ENCODE data around the gene KCNH4. TPM values are rescaled to one million over a fixed set of nuclear protein-coding genes. Genes with fewer than 3 reads are reported as not detected.
A peak's percentile ranks its signal among the peaks of the same experiment; 100 is the strongest.
"Not testable (repeated sequence)": the region's sequence is repeated elsewhere in the genome, so short reads cannot be mapped to it uniquely, and the experiment has no call there.

KCNH4 gene
- polyA plus RNA-seq, 3 donors: 0.05 TPM; not detected in 2

GRCh38 chr17:42188749-42189650 lies 8.1 kb upstream of the KCNH4 start:
- Mint-ChIP-seq H3K27me3 (ENCODE audit: low read depth in 3 of 3) (no peaks in the 10 kb centered on the region), H3K9me3 (peaks cover 0 to 2% (median 0%) of the 10 kb centered on the region in 7 donors), H3K27ac (peak overlapping the region; percentile 6 to 83 (median 68)), H3K36me3 (peaks cover 16 to 24% of the 10 kb centered on the region in 2 donors), H3K4me3 (peak overlapping the region; percentile 50 to 69), H3K4me1 (peaks cover 71% of the 10 kb centered on the region)
- Histone ChIP-seq H3K4me1 (ENCODE audit: control insufficient read depth in 1 of 2, insufficient read depth in 2 of 2, low read length in 2 of 2) (peaks cover 71 to 77% of the 10 kb centered on the region in 2 donors), H3K27ac (ENCODE audit: low read depth in 1 of 2, low read length in 2 of 2) (peak overlapping the region; percentile 33 to 41), H3K79me2 (ENCODE audit: insufficient read depth, low read length) (peaks cover 6% of the 10 kb centered on the region), H3K9me3 (replicated peaks in 1 of 2; ENCODE audit: control insufficient read depth in 1 of 2, insufficient read depth in 1 of 2, low read length in 2 of 2) (no peaks in the 10 kb centered on the region), H3K4me2 (replicated peaks; ENCODE audit: extremely low read depth, low read length, poor library complexity, severe bottlenecking) (peak overlapping the region; percentile 40), H3K36me3 (replicated peaks in 1 of 2; ENCODE audit: control insufficient read depth in 1 of 2, insufficient read depth in 2 of 2, low read length in 2 of 2) (peaks cover 13 to 18% of the 10 kb centered on the region in 2 donors), H3K9ac (ENCODE audit: insufficient read depth, low read length, poor library complexity, severe bottlenecking) (no peak overlapping the region), H2AFZ (ENCODE audit: insufficient read depth, low read depth, low read length, poor library complexity, severe bottlenecking) (no peak overlapping the region), H3K27me3 (ENCODE audit: control insufficient read depth in 2 of 2, insufficient read depth in 2 of 2, low read length in 2 of 2) (no peaks in the 10 kb centered on the region), H3K4me3 (replicated peaks in 1 of 3; ENCODE audit: low read depth in 2 of 3, low read length in 3 of 3) (peak overlapping the region in 1 of 3 experiments; percentile 38), H4K20me1 (ENCODE audit: insufficient read depth, low read length) (no peaks in the 10 kb centered on the region)
- no peak for TF ChIP-seq CTCF (IDR thresholded peaks at IDR 0.05)
- intact Hi-C loops (cut with micrococcal nuclease): loop anchor here in 1 of 2 donors (10.0 kb wide), 1 partner anchor 164 kb away; the partner anchor contains the start of gene NKIRAS2
- WGBS (ENCODE audit: insufficient coverage): 51% methylated on average over 13 of the region's 19 CpGs
- DNase-seq: peak; percentile 54 to 60 (median 57)

GRCh38 chr17:42187833-42188232 lies 6.9 kb upstream of the KCNH4 start:
- peak overlapping the region in 1 of 2 donors; percentile 39 for H3K4me3 Mint-ChIP-seq
- Histone ChIP-seq H3K9me3 (replicated peaks in 1 of 2; ENCODE audit: control insufficient read depth in 1 of 2, insufficient read depth in 1 of 2, low read length in 2 of 2) (no peaks in the 10 kb centered on the region), H3K36me3 (replicated peaks in 1 of 2; ENCODE audit: control insufficient read depth in 1 of 2, insufficient read depth in 2 of 2, low read length in 2 of 2) (peaks cover 13 to 18% of the 10 kb centered on the region in 2 donors), H3K27me3 (ENCODE audit: control insufficient read depth in 2 of 2, insufficient read depth in 2 of 2, low read length in 2 of 2) (no peaks in the 10 kb centered on the region), H3K9ac (ENCODE audit: insufficient read depth, low read length, poor library complexity, severe bottlenecking) (no peak overlapping the region), H3K79me2 (ENCODE audit: insufficient read depth, low read length) (no peaks in the 10 kb centered on the region), H3K4me2 (replicated peaks; ENCODE audit: extremely low read depth, low read length, poor library complexity, severe bottlenecking) (no peak overlapping the region), H3K4me3 (replicated peaks in 1 of 3; ENCODE audit: low read depth in 2 of 3, low read length in 3 of 3) (no peak overlapping the region), H3K4me1 (ENCODE audit: control insufficient read depth in 1 of 2, insufficient read depth in 2 of 2, low read length in 2 of 2) (peaks cover 70 to 77% of the 10 kb centered on the region in 2 donors), H3K27ac (ENCODE audit: low read depth in 1 of 2, low read length in 2 of 2) (no peak overlapping the region), H2AFZ (ENCODE audit: insufficient read depth, low read depth, low read length, poor library complexity, severe bottlenecking) (no peak overlapping the region), H4K20me1 (ENCODE audit: insufficient read depth, low read length) (no peaks in the 10 kb centered on the region)
- peaks cover 16 to 24% of the 10 kb centered on the region in 2 donors for H3K36me3 Mint-ChIP-seq
- DNase-seq: no peak
- H3K4me1 Mint-ChIP-seq: peaks cover 70% of the 10 kb centered on the region
- 89% methylated on average over 2 of the region's 2 CpGs for WGBS (ENCODE audit: insufficient coverage)
- H3K9me3 Mint-ChIP-seq: peaks cover 0 to 2% (median 0%) of the 10 kb centered on the region in 7 donors
- TF ChIP-seq CTCF (IDR thresholded peaks at IDR 0.05): no peak
- intact Hi-C loops (cut with micrococcal nuclease): loop anchor here in 1 of 2 donors (10.0 kb wide), 1 partner anchor 163 kb away; the partner anchor contains the start of gene NKIRAS2
- H3K27ac Mint-ChIP-seq: peak overlapping the region in 1 of 7 donors; percentile 35
- no peaks in the 10 kb centered on the region for H3K27me3 Mint-ChIP-seq (ENCODE audit: low read depth in 3 of 3)

DNA sequence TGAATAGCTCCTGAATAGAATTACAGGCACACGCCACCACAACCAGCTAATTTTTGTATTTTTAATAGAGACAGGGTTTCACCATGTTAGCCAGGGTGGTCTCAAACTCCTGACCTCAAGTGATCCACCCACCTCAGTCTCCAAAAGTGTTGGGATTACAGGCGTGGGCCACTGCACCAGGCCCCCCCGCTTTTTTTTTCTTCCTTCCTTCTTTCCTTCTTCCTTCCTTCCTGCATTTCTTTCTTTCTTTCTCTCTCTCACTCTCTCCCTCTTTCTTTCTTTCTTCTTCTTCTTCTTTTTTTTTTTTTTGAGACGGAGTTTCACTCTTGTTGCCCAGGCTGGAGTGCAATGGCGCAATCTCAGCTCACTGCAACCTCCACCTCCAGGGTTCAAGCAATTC lies 5.2 kb upstream of the KCNH4 start:
- H4K20me1 ChIP-seq (ENCODE audit: insufficient read depth, low read length); H3K27ac ChIP-seq (ENCODE audit: low read depth in 1 of 2, low read length in 2 of 2); DNase-seq; H3K4me2 ChIP-seq (replicated peaks; ENCODE audit: extremely low read depth, low read length, poor library complexity, severe bottlenecking); H3K9ac ChIP-seq (ENCODE audit: insufficient read depth, low read length, poor library complexity, severe bottlenecking); H2AFZ ChIP-seq (ENCODE audit: insufficient read depth, low read depth, low read length, poor library complexity, severe bottlenecking); H3K79me2 ChIP-seq (ENCODE audit: insufficient read depth, low read length); H3K27me3 ChIP-seq (ENCODE audit: control insufficient read depth in 2 of 2, insufficient read depth in 2 of 2, low read length in 2 of 2); H3K9me3 ChIP-seq (replicated peaks in 1 of 2; ENCODE audit: control insufficient read depth in 1 of 2, insufficient read depth in 1 of 2, low read length in 2 of 2); H3K27me3 Mint-ChIP-seq (ENCODE audit: low read depth in 3 of 3); H3K4me3 ChIP-seq (replicated peaks in 1 of 3; ENCODE audit: low read depth in 2 of 3, low read length in 3 of 3); H3K9me3 Mint-ChIP-seq: not testable (repeated sequence)
- H3K36me3 Mint-ChIP-seq: peaks cover 8 to 12% of the 10 kb centered on the region in 2 donors
- no CpG with 5 or more reads among the region's 5 CpGs for WGBS (ENCODE audit: insufficient coverage)
- H3K27ac Mint-ChIP-seq: peak overlapping the region in 2 of 7 donors; percentile 14 to 71
- peak overlapping the region in 1 of 2 donors; percentile 16 for H3K4me3 Mint-ChIP-seq
- intact Hi-C loops (cut with micrococcal nuclease): loop anchor here in 1 of 2 donors (10.0 kb wide), 1 partner anchor 161 kb away; the partner anchor contains the start of gene NKIRAS2
- Histone ChIP-seq H3K36me3 (replicated peaks in 1 of 2; ENCODE audit: control insufficient read depth in 1 of 2, insufficient read depth in 2 of 2, low read length in 2 of 2) (peaks cover 8 to 16% of the 10 kb centered on the region in 2 donors), H3K4me1 (ENCODE audit: control insufficient read depth in 1 of 2, insufficient read depth in 2 of 2, low read length in 2 of 2) (peaks cover 70 to 83% of the 10 kb centered on the region in 2 donors)
- peaks cover 73% of the 10 kb centered on the region for H3K4me1 Mint-ChIP-seq

All from CD14-positive monocyte (primary cell).